K562 (cell line): ENCODE results near the gene CCNY. TPM values are rescaled to one million over a fixed set of nuclear protein-coding genes. Genes with fewer than 3 reads are reported as not detected.

Experiments used
- ATAC-seq: fragments of 200-7000 bp; cut with Tn5 transposase; 3 replicates; pipeline ENCODE4 v1.9.1; 2020; ENCODE audit warnings: moderate library complexity
- BruUV-seq: library from RNA; stranded (reverse); fragments of 400-500 nt; replicated peaks from 2 replicates; lab custom pipeline; 2021; lab: Mats Ljungman, UMichigan
- CTCF ChIA-PET: fragments of 300-600 bp; formaldehyde crosslinking; extraction: SDS; loops from one replicate; lab custom pipeline; 2021; ENCODE audit warnings: low intra/inter-chr PET ratio; lab: Yijun Ruan, JAX
- POLR2A ChIA-PET: fragments of 300-600, 350-650 bp; sonication (Branson Sonifier 250); formaldehyde crosslinking; extraction: SDS; loops from one replicate; lab custom pipeline; 2021; ENCODE audit warnings: antibody characterized with exemption, inconsistent platforms; lab: Yijun Ruan, JAX
- DNase-seq, 4 experiments: peaks; one replicate each; pipeline versions ENCODE4 v3.0.0 to v3.0.0-alpha.2; 2011 to 2018; ENCODE audit warnings: low spot score in 3 of 4, mixed read lengths in 3 of 4; ENCODE audit errors: extremely low read depth in 1 of 4
- FAIRE-seq: peaks from 2 replicates; lab custom pipeline; 2011; peaks lifted over from hg19 to GRCh38; lab: Jason Lieb, UNC
- H2AFZ ChIP-seq: 2 replicates; pipeline ENCODE4 v1.6.0; 2011; ENCODE audit warnings: low read depth, low read length, control low read depth, inconsistent platforms
- H3K27ac ChIP-seq: fragments of 200-600 bp; 3 replicates; pipeline ENCODE4 v1.8.0; 2011; ENCODE audit warnings: low read depth, mild to moderate bottlenecking, control low read depth, inconsistent platforms, low read length, moderate library complexity, mixed read lengths; ENCODE audit errors: extremely low read depth
- H3K27me3 ChIP-seq, 2 experiments: fragments of 300-600 bp in 1 of 2; 2 replicates in 1 of 2; 3 replicates in 1 of 2; pipeline versions ENCODE4 v1.6.0 to v1.8.0; 2011; ENCODE audit warnings: inconsistent platforms in 2 of 2, low read length in 2 of 2, mild to moderate bottlenecking in 1 of 2, mixed read lengths in 1 of 2, moderate library complexity in 1 of 2; ENCODE audit not compliant: control insufficient read depth in 2 of 2, insufficient read depth in 2 of 2
- H3K36me3 ChIP-seq: fragments of 300-600 bp; 3 replicates; pipeline ENCODE4 v1.8.0; 2011; ENCODE audit warnings: mild to moderate bottlenecking, low read length, inconsistent platforms; ENCODE audit not compliant: control insufficient read depth, insufficient read depth
- H3K4me1 ChIP-seq, 2 experiments: fragments of 200-600 bp in 1 of 2; replicated peaks in 1 of 2; 2 replicates in 1 of 2; 3 replicates in 1 of 2; pipeline versions ENCODE4 v1.5.1 to v1.8.0; 2011; ENCODE audit warnings: inconsistent platforms in 2 of 2, low read length in 2 of 2, mild to moderate bottlenecking in 1 of 2, mixed read lengths in 1 of 2, moderate library complexity in 1 of 2; ENCODE audit not compliant: control insufficient read depth in 2 of 2, insufficient read depth in 2 of 2
- H3K4me2 ChIP-seq: 2 replicates; pipeline ENCODE4 v1.6.1; 2011; ENCODE audit warnings: low read length, control low read depth, inconsistent platforms, mixed read lengths; ENCODE audit not compliant: insufficient read depth
- H3K4me3 ChIP-seq: fragments of 200-600 bp; sonication (generic), shearing (Covaris generic); 2 replicates; pipeline ENCODE4 v1.5.1; 2016; ENCODE audit warnings: control low read depth, inconsistent platforms
- H3K79me2 ChIP-seq: fragments of 200-600 bp; 3 replicates; pipeline ENCODE4 v1.8.0; 2011; ENCODE audit warnings: low read length, inconsistent platforms; ENCODE audit not compliant: control insufficient read depth, insufficient read depth
- H3K9ac ChIP-seq, 2 experiments: 2 replicates each; pipeline versions ENCODE4 v1.6.0 to v1.6.1; 2011; ENCODE audit warnings: low read depth in 2 of 2, low read length in 2 of 2, control low read depth in 1 of 2, inconsistent platforms in 1 of 2, mild to moderate bottlenecking in 1 of 2, mixed read lengths in 1 of 2; ENCODE audit not compliant: insufficient read depth in 1 of 2
- H3K9me1 ChIP-seq: one replicate; pipeline ENCODE4 v1.6.0; 2011; ENCODE audit warnings: inconsistent platforms, mild to moderate bottlenecking, low read length, moderate library complexity; ENCODE audit not compliant: control insufficient read depth, insufficient read depth
- H3K9me3 ChIP-seq: replicated peaks from 2 replicates; pipeline ENCODE4 v1.5.1; 2011; ENCODE audit warnings: low read depth, low read length, inconsistent platforms; ENCODE audit not compliant: control insufficient read depth, insufficient read depth
- H4K20me1 ChIP-seq: replicated peaks from 2 replicates; pipeline ENCODE4 v1.6.1; 2011; ENCODE audit warnings: low read length, inconsistent platforms, mixed read lengths; ENCODE audit not compliant: control insufficient read depth, insufficient read depth
- BCOR ChIP-seq: fragments of 450-650 bp; IDR thresholded peaks from 2 replicates; pipeline ENCODE4 v1.6.1; 2016
- E2F3 ChIP-seq: fragments of 250-450 bp; sonication (Bioruptor Pico); IDR thresholded peaks from 2 replicates; pipeline ENCODE4 v1.4.0; 2020; ENCODE audit warnings: mild to moderate bottlenecking
- ELF4 ChIP-seq: fragments of 450-650 bp; formaldehyde crosslinking; IDR thresholded peaks from 2 replicates; pipeline ENCODE4 v1.4.0; 2022; ENCODE audit warnings: missing genetic modification characterization
- ETS2 ChIP-seq: IDR thresholded peaks from 2 replicates; pipeline ENCODE4 v1.6.1; 2016; ENCODE audit warnings: borderline replicate concordance, missing genetic modification characterization, mild to moderate bottlenecking, moderate library complexity, missing compliant biosample characterization; ENCODE audit not compliant: poor library complexity, severe bottlenecking
- FIP1L1 ChIP-seq: fragments of 200-400 bp; formaldehyde crosslinking; IDR thresholded peaks from 2 replicates; pipeline ENCODE4 v1.6.1; 2018; ENCODE audit warnings: mild to moderate bottlenecking, low read depth, low read length; ENCODE audit not compliant: poor library complexity, severe bottlenecking
- JUN ChIP-seq, 2 experiments: sonication (generic) in 1 of 2; formaldehyde crosslinking in 1 of 2; IDR thresholded peaks; 2 replicates each; pipeline versions ENCODE4 v1.6.1 to v1.8.0; 2012 to 2022; ENCODE audit warnings: borderline replicate concordance in 2 of 2, mild to moderate bottlenecking in 2 of 2, improper control_type of control experiment in 1 of 2, low read depth in 1 of 2, low read length in 1 of 2, missing genetic modification reagents in 1 of 2
- MTA1 ChIP-seq: fragments of 450-650 bp; IDR thresholded peaks from 2 replicates; pipeline ENCODE4 v1.6.1; 2017; ENCODE audit warnings: borderline replicate concordance
- MTA2 ChIP-seq: fragments of 450-650 bp; IDR thresholded peaks from 2 replicates; pipeline ENCODE4 v1.6.1; 2016; ENCODE audit warnings: low read depth
- PHB ChIP-seq: fragments of 250-450 bp; sonication (Bioruptor Pico); IDR thresholded peaks from 2 replicates; pipeline ENCODE4 v1.5.0; 2021
- PML ChIP-seq: IDR thresholded peaks from 2 replicates; pipeline ENCODE4 v1.6.1; 2012; ENCODE audit warnings: low read length, inconsistent platforms
- RAD21 ChIP-seq, 2 experiments: fragments of 250-450 bp in 1 of 2; fragments of 450-650 bp in 1 of 2; sonication (Bioruptor Pico) in 1 of 2; formaldehyde crosslinking in 1 of 2; IDR thresholded peaks in 1 of 2; conservative IDR thresholded peaks in 1 of 2; 2 replicates each; pipeline versions ENCODE4 v1.4.0 to v1.8.0; 2020 to 2022; ENCODE audit warnings: mild to moderate bottlenecking in 2 of 2, moderate library complexity in 1 of 2
- RBM25 ChIP-seq: fragments of 200-400 bp; formaldehyde crosslinking; IDR thresholded peaks from 2 replicates; pipeline ENCODE4 v1.6.1; 2018; ENCODE audit warnings: low read length, low read depth, moderate library complexity; ENCODE audit not compliant: severe bottlenecking
- SRSF3 ChIP-seq: fragments of 200-400 bp; formaldehyde crosslinking; IDR thresholded peaks from 2 replicates; pipeline ENCODE4 v1.6.1; 2016; ENCODE audit warnings: mild to moderate bottlenecking, low read length, moderate library complexity; ENCODE audit not compliant: insufficient read depth
- STAG1 ChIP-seq: sonication (generic); formaldehyde crosslinking; IDR thresholded peaks from 2 replicates; pipeline ENCODE4 v1.5.0; 2020; ENCODE audit warnings: missing genetic modification reagents, borderline replicate concordance
- STAT5A ChIP-seq: IDR thresholded peaks from 2 replicates; pipeline ENCODE4 v1.6.1; 2012; ENCODE audit warnings: low read length, inconsistent platforms, borderline replicate concordance
- TEAD2 ChIP-seq: fragments of 450-650 bp; IDR thresholded peaks from 2 replicates; pipeline ENCODE4 v1.6.1; 2016; ENCODE audit warnings: missing genetic modification characterization, control low read depth, missing compliant biosample characterization
- ZNF133 ChIP-seq: fragments of 250-450 bp; sonication (Bioruptor Pico); IDR thresholded peaks from 2 replicates; pipeline ENCODE4 v1.4.0; 2020; ENCODE audit warnings: mild to moderate bottlenecking
- ZZZ3 ChIP-seq: fragments of 450-650 bp; IDR thresholded peaks from 2 replicates; pipeline ENCODE4 v1.6.1; 2016; ENCODE audit warnings: antibody characterized with exemption, mild to moderate bottlenecking, moderate library complexity
- WGBS: fragments of 100-300 bp; shearing (Covaris generic); methylation state at CpG from one replicate; pipeline ENCODE4 v1.1.6; 2016; ENCODE audit warnings: low coverage, mixed read lengths; ENCODE audit not compliant: insufficient coverage; ENCODE audit errors: missing lambda C conversion rate; 5-methylcytosine and 5-hydroxymethylcytosine counted together
- in situ Hi-C: fragments of 300-500 bp; cut with MboI; formaldehyde crosslinking; loops from 4 replicates; pipeline ENCODE4 v1.15.0; 2018; ENCODE audit warnings: inconsistent platforms, mixed read lengths
- intact Hi-C: fragments of 100-400 bp; cut with micrococcal nuclease; formaldehyde crosslinking; loops from 2 replicates; pipeline ENCODE4 v1.14.2; 2022
- polyA plus RNA-seq, 8 experiments: library from polyadenylated mRNA; depleted of rRNA in 4 of 8; stranded (reverse) in 5 of 8; unstranded in 3 of 8; fragments of >200 nt; fragmentation: Nextera tagmentation in 2 of 8; fragmentation: Illumina TruSeq in 1 of 8; extraction: Ambion mirVana in 2 of 8; extraction: Trizol in 1 of 8; gene quantifications; 2 replicates each; pipeline versions ENCODE4 v1.2.1 to v1.2.3, GENCODE V29; 2011 to 2014; ENCODE audit warnings: inconsistent platforms in 1 of 8, missing spikeins in 1 of 8
- total RNA-seq, 7 experiments: library from RNA; depleted of rRNA in 6 of 7; stranded (reverse); fragments of >200 nt in 6 of 7; fragmentation: Illumina TruSeq in 2 of 7; extraction: Trizol in 2 of 7; gene quantifications; 2 replicates each; pipeline versions ENCODE4 v1.2.1 to v1.2.3, GENCODE V29; 2011 to 2021; ENCODE audit warnings: low replicate concordance in 1 of 7
- TF ChIP-seq, protein P1 (sequence below): IDR thresholded peaks from 3 replicates; pipeline ENCODE4 v1.6.1; 2011; ENCODE audit warnings: borderline replicate concordance, mild to moderate bottlenecking; ENCODE audit not compliant: insufficient read length, insufficient read depth
- TF ChIP-seq, protein P2 (sequence below): sonication (generic); formaldehyde crosslinking; IDR thresholded peaks from 2 replicates; pipeline ENCODE4 v1.8.1; 2022; ENCODE audit warnings: missing genetic modification reagents

The CCNY gene
- total and polyA plus RNA-seq, 9 of the 15 experiments (the other 6 are each of a cell fraction or from before 2014, with no cell fraction given) = 8.4 to 109 (median 38.6) TPM

DNA sequence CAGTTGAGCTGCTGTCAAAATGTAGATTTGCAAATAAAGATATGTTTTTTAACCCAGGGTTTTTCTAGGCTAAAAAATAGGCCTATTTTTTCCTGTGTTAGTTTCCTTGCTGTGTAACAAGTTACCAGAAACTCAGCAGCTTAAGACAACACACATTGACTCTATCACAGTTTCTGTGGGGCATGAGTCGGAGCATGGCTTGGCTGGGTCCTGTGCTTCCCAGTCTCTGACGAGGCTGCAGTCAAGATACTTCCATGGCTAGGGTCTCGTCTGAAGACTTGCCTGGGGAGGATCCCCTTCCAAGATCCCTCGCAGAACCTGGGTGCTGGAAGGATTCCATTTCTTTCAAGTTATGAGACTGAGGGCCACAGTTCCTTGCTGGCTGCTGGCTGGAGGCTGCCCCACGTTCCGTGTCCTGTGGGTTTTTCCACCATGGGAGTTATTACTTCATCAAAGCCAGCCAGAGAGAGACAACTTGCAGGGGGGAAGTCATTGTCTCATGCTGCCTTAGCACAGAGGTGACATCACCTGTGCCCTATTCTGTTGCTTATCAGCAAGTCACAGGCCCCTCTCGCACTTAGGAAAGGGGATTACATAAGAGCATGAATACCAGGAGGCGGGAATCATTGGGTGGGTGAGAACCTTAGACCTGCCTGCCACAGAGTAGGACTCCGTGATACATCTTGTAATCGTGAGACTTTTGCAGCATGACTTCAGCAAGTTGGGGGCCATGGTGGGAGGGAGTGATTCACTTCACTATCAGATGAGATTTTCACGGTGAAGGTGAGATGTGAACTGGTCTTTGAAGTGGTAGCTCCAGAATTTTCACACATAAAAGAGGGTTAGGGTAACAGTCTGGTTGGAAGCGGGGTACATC lies 77.9 kb downstream of the CCNY start:
- H3K27me3 ChIP-seq = no peaks in the 10 kb centered on the region
- H3K36me3 ChIP-seq = no peaks in the 10 kb centered on the region
- no peak overlapping the region for H3K4me3 ChIP-seq
- no peaks in the 10 kb centered on the region for H3K9me3 ChIP-seq
- H3K79me2 ChIP-seq = peaks cover 98% of the 10 kb centered on the region
- 13% methylated on average over 12 of the region's 12 CpGs for WGBS
- peaks cover 64% of the 10 kb centered on the region for H4K20me1 ChIP-seq
- no peak overlapping the region for H2AFZ ChIP-seq
- in situ Hi-C loops = no loop called here
- H3K4me2 ChIP-seq = peak overlapping the region; percentile 61
- peak; percentile 84 for FAIRE-seq
- ChIA-PET CTCF (no interaction called here), POLR2A (interaction anchor here (0.7 to 1.9 kb wide), 4 partner anchors 8 to 26 kb away, joined by 3 to 8 read pairs (median 5); no protein-coding TSS in a partner anchor)
- H3K9me1 ChIP-seq = peaks cover 8% of the 10 kb centered on the region
- DNase-seq = peak; percentile 65 to 85 (median 74)
- no TSS peak for BruUV-seq
- peak; percentile 78 for ATAC-seq
- H3K27ac ChIP-seq = peak overlapping the region; percentile 76
- H3K4me1 ChIP-seq = peaks cover 24 to 43% of the 10 kb centered on the region in 2 experiments
- intact Hi-C loops = loop anchor here (5.0 kb wide), 2 partner anchors 33 to 77 kb away; partner anchors contain the start of gene CCNY
- peak overlapping the region; percentile 64 to 83; a peak in 3 of 4 replicates for H3K9ac ChIP-seq
- TF ChIP-seq ELF4 (CRISPR knock-in tag) (no peak), ZNF133 (CRISPR knock-in tag) (no peak), PHB (CRISPR knock-in tag) (no peak), STAG1 (no peak), RAD21 (CRISPR knock-in tag; conservative IDR thresholded peaks at IDR 0.05 in 1 of 2, IDR thresholded peaks at IDR 0.05 in 1 of 2) (no peak), MTA2 (peak; percentile 83), RBM25 (no peak), MTA1 (peak; percentile 85), ZZZ3 (no peak), E2F3 (no peak), SRSF3 (no peak), JUN (IDR thresholded peaks at IDR 0.05; ENCODE audit: borderline replicate concordance, low read depth, low read length) (peak; percentile 94), JUN (CRISPR knock-in tag; IDR thresholded peaks at IDR 0.05; ENCODE audit: borderline replicate concordance) (peak; percentile 73; the same call in 1 of the 2 replicates), PML (peak; percentile 72), STAT5A (peak; percentile 66), FIP1L1 (no peak), BCOR (no peak), TEAD2 (tag) (peak; percentile 28; the same call in 1 of the 2 replicates), ETS2 (tag) (no peak)
- TF ChIP-seq, protein P1, sequence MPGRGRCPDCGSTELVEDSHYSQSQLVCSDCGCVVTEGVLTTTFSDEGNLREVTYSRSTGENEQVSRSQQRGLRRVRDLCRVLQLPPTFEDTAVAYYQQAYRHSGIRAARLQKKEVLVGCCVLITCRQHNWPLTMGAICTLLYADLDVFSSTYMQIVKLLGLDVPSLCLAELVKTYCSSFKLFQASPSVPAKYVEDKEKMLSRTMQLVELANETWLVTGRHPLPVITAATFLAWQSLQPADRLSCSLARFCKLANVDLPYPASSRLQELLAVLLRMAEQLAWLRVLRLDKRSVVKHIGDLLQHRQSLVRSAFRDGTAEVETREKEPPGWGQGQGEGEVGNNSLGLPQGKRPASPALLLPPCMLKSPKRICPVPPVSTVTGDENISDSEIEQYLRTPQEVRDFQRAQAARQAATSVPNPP = no peak
- TF ChIP-seq, protein P2, sequence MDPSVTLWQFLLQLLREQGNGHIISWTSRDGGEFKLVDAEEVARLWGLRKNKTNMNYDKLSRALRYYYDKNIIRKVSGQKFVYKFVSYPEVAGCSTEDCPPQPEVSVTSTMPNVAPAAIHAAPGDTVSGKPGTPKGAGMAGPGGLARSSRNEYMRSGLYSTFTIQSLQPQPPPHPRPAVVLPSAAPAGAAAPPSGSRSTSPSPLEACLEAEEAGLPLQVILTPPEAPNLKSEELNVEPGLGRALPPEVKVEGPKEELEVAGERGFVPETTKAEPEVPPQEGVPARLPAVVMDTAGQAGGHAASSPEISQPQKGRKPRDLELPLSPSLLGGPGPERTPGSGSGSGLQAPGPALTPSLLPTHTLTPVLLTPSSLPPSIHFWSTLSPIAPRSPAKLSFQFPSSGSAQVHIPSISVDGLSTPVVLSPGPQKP (CRISPR knock-in tag) = no peak
